GM12878 (cell line): ENCODE measurements around the gene EXOSC10.

Source experiments
- CBFB ChIP-seq: IDR thresholded peaks from 2 replicates; pipeline ENCODE4 v1.6.1; 2016; ENCODE audit warnings: antibody characterized with exemption, low read depth
- DPF2 ChIP-seq: fragments of 450-650 bp; IDR thresholded peaks from 2 replicates; pipeline ENCODE4 v1.6.1; 2017; ENCODE audit warnings: mild to moderate bottlenecking
- EZH2 ChIP-seq: IDR thresholded peaks from 2 replicates; pipeline ENCODE4 v1.6.1; 2012; ENCODE audit warnings: low read depth, mild to moderate bottlenecking, control low read depth, inconsistent platforms, low read length, borderline replicate concordance; ENCODE audit not compliant: control insufficient read depth
- LARP7 ChIP-seq: fragments of 450-650 bp; IDR thresholded peaks from 2 replicates; pipeline ENCODE4 v1.6.1; 2017; ENCODE audit warnings: mild to moderate bottlenecking
- MTA3 ChIP-seq: IDR thresholded peaks from 2 replicates; pipeline ENCODE4 v1.6.1; 2012; ENCODE audit warnings: low read length, inconsistent platforms, borderline replicate concordance
- NFXL1 ChIP-seq: fragments of 450-650 bp; IDR thresholded peaks from 2 replicates; pipeline ENCODE4 v1.6.1; 2017; ENCODE audit warnings: antibody characterized with exemption, mild to moderate bottlenecking, borderline replicate concordance
- NFYB ChIP-seq: IDR thresholded peaks from 2 replicates; pipeline ENCODE4 v1.6.1; 2011; ENCODE audit warnings: low read depth, mild to moderate bottlenecking, low read length, improper control_type of control experiment, moderate library complexity; ENCODE audit not compliant: insufficient read depth
- TCF12 ChIP-seq: IDR thresholded peaks from 2 replicates; pipeline ENCODE4 v1.6.1; 2011; ENCODE audit warnings: low read depth, mild to moderate bottlenecking, low read length
- TF ChIP-seq, protein P1 (sequence below): fragments of 450-650 bp; IDR thresholded peaks from 2 replicates; pipeline ENCODE4 v1.6.1; 2016; ENCODE audit warnings: mild to moderate bottlenecking
- TF ChIP-seq, protein P2 (sequence below), 3 experiments: IDR thresholded peaks in 2 of 3; conservative IDR thresholded peaks in 1 of 3; 2 replicates each; pipeline ENCODE4 v1.5.1; 2011; ENCODE audit warnings: low read depth in 3 of 3, low read length in 3 of 3, mild to moderate bottlenecking in 3 of 3, control low read depth in 2 of 3, moderate library complexity in 2 of 3, inconsistent platforms in 1 of 3, mixed read lengths in 1 of 3; ENCODE audit not compliant: control insufficient read depth in 2 of 3, insufficient read depth in 1 of 3; ENCODE audit errors: extremely low read depth in 1 of 3

DNA sequence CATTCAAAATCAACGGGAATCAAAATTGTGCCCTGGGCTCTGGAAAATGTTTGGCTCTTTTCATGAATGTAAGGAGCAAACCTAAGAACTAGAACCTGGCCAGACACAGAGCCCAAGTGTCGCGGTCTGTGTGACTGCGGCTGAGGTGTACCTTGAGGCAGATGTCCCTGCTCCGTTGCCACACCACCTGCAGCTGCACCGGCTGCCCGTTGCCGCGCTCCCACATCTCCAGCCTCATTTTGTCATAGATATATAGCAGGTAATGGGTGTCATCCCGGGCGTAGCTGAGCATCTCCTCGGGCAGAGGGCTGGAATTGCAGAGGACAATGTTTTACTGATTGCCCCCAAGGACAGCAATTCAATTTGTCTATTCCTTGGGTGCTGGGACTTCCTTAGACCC is 18.7 kb downstream of the EXOSC10 start:
- TF ChIP-seq NFYB = no peak
- no peak for TF ChIP-seq NFXL1
- TF ChIP-seq LARP7 = no peak
- no peak for TF ChIP-seq EZH2
- TF ChIP-seq, protein P1, sequence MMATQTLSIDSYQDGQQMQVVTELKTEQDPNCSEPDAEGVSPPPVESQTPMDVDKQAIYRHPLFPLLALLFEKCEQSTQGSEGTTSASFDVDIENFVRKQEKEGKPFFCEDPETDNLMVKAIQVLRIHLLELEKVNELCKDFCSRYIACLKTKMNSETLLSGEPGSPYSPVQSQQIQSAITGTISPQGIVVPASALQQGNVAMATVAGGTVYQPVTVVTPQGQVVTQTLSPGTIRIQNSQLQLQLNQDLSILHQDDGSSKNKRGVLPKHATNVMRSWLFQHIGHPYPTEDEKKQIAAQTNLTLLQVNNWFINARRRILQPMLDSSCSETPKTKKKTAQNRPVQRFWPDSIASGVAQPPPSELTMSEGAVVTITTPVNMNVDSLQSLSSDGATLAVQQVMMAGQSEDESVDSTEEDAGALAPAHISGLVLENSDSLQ = no peak
- TF ChIP-seq, protein P2, sequence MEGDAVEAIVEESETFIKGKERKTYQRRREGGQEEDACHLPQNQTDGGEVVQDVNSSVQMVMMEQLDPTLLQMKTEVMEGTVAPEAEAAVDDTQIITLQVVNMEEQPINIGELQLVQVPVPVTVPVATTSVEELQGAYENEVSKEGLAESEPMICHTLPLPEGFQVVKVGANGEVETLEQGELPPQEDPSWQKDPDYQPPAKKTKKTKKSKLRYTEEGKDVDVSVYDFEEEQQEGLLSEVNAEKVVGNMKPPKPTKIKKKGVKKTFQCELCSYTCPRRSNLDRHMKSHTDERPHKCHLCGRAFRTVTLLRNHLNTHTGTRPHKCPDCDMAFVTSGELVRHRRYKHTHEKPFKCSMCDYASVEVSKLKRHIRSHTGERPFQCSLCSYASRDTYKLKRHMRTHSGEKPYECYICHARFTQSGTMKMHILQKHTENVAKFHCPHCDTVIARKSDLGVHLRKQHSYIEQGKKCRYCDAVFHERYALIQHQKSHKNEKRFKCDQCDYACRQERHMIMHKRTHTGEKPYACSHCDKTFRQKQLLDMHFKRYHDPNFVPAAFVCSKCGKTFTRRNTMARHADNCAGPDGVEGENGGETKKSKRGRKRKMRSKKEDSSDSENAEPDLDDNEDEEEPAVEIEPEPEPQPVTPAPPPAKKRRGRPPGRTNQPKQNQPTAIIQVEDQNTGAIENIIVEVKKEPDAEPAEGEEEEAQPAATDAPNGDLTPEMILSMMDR (IDR thresholded peaks at IDR 0.05 in 2 of 3, conservative IDR thresholded peaks at IDR 0.05 in 1 of 3; ENCODE audit: control insufficient read depth in 2 of 3, extremely low read depth in 1 of 3, insufficient read depth in 1 of 3, low read depth in 3 of 3, low read length in 3 of 3) = no peak
- no peak for TF ChIP-seq TCF12
- no peak for TF ChIP-seq MTA3
- no peak for TF ChIP-seq DPF2
- TF ChIP-seq CBFB = no peak
